GM19328 (cell line): ENCODE data around the gene FXYD2.

Experiments used
- ATAC-seq: cut with Tn5 transposase; IDR thresholded peaks from one replicate; pipeline ENCODE4 v1.9.1; 2021; ENCODE audit warnings: mild to moderate bottlenecking, moderate library complexity; ENCODE audit not compliant: unreplicated experiment

FXYD2 gene

DNA sequence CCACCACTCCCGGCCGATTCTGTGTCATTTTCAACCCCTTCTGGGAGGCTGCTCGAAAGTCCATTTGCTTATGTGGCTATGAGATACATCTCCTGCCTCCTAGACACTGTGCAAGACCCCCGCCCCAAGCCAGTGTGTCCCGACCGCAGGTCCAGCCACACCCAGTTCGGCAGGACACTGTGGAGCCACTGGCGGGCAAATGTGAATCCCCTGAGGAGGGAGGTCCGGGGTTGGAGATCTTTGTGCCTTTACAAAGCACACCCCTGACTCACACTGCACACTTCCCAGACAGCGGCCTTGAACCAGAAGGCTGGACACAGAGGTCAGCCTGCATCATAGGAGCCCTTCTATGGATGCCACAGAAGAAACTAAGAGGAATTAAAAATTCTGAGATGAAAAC lies 34.5 kb upstream of the FXYD2 start:
- ATAC-seq = no peak

DNA sequence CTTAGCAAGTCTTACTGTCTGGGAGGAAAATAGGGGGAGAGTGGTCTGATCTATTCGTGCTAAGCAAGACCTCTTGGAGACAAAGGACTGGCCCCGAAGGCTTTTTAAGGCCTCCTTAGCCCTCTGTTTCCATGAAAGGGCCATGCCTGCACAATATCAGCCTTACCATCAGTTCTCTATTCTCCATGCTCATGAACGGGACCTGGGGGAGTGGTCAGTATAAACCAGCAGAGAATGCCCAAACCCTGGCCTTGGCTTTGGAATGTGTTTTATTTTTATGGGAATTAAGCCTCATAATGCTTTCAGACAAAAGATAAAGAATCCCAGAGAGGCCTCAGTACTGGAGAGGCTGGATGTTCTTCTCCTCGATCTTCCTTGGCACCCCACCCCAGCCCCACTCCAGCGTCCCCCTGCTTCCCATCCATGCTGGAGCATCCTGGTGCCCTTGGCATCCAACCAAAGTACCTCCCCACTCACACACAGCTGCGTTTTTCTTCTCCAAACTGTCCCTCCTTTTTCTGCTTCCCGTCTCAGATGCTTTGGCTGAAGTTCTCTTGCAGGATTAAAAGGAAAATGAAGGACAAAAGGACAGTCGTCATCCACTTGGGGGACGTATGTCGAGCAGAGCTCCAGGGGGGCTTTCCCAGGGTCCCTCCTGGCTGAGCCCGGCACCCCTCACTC lies 33.3 kb upstream of the FXYD2 start:
- ATAC-seq = no peak

DNA sequence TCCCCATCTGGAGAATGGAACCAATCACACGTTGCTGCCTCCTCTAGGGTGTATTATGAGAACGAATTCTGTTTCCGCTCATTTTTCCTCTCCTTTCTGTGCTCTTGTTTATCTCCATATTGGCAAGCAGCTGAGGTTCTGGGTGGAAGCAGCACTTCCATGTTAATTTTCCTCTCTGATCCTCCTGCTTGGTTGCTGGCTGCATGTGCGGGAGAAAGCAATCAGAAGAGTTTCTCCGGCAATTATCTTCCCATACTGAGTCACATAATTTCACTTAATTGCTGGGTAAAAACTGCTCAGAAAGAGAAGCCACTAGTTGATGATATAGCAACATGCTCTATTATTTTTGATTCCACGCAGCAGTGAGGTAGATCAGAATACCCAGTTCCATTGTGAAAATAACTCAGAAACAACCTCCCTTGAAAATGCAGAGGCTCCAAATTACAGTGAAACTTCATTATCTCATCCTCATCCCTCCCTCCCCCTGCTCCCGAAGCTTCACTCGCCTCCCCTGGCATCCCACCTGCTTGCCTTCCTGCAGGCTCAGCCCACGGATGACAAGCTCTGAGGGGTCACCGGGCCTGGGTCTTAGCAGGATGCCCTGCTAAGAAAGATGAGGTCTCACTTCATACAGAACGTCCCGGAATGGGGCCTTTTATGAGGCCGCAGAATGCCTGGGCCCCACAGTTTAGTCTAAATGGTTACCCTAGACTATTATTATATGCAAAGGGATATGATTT lies 31.5 kb upstream of the FXYD2 start:
- ATAC-seq = no peak

GRCh38 chr11:117855186-117855845 lies 30.8 kb upstream of the FXYD2 start:
- ATAC-seq = no peak

DNA sequence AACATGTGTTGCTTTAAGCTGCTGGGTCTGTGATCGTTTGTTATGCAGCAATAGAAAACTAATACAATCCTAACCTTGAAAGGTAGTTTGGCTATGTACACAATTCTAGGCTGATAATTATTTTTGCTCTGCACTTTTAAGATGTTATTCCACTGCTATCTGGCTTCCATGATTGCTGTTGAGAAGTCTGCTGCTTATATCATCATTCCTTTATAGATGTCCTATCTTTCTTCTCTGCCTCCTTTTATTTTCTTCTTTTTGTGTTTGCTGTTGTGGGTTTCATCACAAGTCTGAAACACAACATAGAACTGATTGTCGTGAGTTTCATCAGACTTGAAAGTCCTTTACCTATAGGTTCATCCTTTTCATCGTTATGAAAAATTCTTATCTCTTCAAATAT lies 27.8 kb upstream of the FXYD2 start:
- no peak for ATAC-seq

DNA sequence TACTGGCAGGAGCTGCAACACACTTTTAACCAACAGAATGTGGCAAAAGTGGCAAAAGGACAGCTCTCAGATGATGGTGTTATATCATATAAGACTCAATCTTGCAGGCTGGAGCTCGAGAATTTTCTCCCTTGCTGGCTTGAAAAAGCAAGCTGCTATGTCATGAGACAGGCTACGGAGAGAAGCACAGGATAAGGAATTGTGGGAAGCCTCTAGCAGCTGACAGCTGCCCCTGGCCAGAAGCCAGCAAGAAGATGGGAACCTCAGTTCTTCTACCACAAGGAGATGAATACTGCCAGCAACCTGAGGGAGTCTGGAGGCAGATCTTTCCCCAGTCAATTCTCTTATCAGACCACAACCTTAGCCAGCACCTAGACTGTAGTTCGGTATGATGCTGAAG lies 27.3 kb upstream of the FXYD2 start:
- ATAC-seq = no peak

DNA sequence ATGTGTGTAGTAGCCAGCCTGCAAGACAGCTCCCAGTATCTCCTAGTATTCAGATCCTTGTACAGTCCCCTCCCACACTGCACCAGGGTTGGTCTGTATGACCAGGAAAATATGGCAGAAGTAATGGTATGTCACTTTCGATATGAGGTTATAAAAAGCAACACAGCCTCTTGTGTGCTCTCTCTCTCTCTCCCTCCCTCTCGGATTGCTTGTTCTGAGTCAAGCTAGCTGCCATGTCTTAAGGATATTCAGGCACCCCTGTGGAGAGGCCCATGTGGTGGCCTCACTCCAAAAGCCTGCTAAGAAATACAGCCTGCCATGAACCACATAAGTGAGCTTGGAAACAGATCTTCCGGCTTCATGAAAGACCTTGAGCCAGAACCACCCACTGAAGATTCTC lies 26.6 kb upstream of the FXYD2 start:
- ATAC-seq = no peak

- ATAC-seq = no peak
These were observed 25.4 kb upstream of the FXYD2 start for GRCh38 chr11:117849781-117850414.

DNA sequence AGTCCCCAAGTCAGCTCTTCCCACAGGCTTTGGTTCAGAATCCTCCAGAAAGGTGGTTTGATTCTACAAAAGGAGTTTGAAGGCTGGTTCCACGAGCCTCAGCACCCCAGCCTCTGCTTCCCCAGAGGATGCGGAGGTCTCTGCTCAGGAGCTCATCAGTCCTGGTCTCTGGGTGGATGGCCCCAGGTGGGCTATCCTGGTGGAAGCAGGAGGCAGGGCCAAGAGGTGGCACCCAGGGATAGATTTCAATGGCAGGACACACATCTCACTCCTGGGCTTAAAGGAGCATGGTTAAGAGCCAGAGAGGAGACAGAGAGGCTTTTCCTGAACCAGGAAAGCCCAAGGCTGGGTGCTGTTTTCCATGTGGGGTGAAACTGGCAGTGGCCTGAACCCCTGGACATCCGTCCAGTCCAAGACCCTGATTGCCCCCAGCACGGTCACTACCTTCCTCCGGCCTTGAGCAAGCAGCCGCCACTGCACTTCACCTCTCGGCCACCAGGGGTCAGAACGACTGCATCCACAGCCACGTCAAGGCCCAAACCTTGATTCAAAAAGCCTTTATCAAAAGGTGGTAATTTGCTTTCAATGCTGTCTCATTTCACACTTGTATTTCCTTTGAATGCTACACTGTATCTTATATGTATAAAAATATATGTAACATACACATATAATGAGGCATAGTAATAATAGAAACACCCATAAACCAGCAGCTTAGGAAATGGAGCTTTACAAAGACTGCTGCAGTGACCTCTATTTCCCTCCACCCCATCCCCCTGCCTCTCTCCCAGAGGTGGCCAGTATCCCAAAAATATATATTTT lies 19.3 kb upstream of the FXYD2 start:
- ATAC-seq = no peak

DNA sequence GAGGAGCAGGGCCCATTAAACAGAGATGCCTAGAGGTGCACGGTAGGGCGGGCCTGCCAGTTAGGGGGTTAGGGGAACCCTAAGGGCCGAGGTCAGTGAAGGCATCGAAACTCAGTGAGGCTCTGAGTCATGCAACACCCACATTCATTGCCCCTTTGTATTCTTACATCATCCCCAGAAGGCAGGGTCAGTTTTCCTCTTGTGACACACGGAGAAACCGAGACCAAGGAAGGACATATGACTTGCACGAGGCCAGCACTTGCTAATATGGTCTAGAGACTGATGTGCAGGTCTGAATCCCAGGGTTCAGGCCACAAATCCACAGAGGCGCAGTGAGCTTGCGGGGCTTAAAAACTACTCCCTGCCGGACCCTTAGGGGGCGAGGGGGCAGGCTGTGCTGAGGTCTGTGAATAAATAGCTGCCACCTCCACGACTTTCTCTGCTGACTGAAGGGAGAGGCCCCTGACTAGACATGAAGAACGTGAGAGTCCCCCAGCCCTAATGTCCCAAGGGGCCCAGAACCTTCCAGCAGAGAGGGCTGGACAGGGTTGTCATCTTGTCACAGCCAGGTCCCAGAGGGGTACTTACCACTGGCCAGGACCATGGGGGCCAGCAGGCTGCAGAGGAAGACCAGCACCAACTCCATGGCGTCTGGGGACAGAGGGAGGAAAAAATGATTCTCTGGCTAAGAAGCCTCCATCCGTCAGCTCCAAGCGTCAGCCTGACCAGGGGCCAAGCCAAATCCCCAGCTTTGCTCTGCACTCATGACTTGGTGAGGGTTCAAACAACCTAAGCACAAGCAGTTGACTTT lies 17.8 kb upstream of the FXYD2 start:
- no peak for ATAC-seq

- ATAC-seq = no peak
These were observed 17.0 kb upstream of the FXYD2 start for GRCh38 chr11:117841551-117842031.

DNA sequence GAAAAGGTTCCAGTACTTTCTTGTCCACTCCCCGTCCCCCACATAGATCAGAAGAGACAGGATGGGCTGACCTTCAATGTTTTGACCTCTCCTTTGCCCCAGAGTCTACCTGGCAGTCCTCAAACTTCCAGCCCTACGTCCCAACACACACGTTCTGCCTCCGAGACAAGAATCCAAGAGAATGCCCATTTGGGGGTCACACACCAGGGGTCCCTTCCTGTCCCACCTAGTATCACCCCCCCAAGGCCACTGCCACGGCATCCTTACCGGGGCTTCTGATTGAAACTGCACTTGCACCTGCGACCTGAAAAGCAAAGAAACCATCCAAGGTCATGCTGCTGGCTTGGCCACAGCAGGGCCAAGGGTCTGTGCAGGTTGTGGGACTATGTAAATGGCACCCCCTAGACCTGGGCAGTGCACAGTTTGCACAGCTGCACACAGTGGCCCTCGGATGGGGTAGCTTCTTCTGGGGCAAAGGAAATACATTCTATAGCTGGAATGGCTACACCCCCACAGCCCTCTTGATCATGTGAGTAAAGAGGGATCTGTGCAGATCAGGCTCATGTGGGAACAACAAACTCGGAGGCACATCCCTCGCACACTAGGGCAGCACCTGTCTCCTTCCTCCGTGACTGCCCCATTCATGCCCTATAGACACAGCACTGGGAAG lies 16.5 kb upstream of the FXYD2 start:
- ATAC-seq = no peak

DNA sequence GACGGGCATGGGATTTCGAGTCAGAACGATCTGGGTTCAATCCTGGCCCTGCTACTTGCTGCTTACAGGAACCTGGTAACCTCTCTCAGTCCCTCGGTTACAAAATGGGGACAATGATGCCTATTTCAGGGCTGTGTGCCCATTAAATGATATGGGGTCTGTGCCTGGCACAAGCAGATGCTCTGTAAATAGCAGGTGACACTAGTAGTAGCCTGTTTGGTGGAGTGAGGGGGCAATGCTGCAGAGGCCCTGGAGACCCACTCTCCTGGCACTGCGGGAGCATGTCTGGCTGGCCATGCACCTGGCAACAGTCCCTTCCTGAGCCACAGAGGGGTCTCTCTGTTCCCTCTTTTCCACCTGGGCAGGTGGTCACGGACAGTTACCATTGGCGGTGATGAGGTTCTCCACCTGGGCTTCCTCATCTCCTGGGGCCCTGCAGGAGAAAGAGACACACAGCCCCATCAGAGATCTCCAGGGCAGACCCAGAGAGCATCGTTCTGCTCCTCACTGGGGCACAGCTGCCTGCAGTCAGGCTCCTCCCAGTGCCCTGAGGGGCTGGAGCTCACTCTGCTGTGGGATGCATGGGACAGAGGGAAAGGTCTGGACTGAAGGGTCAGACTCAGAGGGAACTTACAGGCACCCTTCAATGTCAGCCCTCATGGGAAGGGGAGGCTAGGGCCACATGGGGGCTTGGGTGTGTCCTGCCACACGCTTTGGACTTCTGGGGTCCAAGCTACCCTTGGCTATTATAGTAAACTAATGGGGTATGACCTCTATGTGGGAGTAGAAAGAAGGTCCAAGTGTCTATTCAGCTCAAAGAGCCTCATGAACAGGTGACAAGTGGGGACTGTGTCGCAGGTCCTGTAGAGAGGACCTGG lies 15.6 kb upstream of the FXYD2 start:
- no peak for ATAC-seq

GRCh38 chr11:117839380-117839881 lies 14.9 kb upstream of the FXYD2 start:
- no peak for ATAC-seq

DNA sequence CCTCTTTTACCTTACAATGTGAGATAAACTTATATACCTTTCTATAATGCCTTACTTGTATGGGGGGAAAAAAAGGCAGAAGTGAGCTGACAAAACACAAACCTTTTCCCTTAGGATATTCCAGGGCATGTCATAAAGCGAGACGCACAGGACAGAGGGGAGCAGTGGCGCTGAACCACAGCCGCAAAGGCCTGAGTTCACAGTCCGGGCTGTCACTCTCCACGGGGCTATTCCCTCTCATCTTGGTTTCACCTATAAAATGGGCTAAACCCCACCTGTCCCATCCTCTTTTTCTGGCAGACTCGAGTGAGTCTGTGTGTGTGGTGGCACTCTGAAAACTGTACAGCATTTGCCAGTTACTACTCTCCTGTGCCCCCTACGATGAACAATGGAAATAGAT lies 14.4 kb upstream of the FXYD2 start:
- ATAC-seq = no peak

DNA sequence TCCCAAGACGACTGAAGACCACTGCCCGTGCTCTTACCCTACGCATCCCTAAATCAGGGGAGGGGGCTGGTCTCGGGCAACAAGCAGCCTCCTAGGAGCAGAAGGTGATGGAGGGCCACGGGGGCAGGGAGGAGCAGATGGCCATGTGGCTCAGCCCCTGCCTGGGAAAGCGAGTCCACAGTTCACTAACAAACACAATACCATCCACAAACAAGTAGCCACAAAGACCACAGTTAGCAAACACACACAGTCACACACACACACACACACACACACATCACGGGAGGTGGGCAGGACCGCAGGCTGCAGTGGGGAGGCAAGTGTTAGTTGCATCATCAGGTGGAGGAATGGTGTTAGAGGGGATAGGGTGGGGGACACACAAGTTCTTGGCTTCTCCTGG lies 13.2 kb upstream of the FXYD2 start:
- no peak for ATAC-seq

- no peak for ATAC-seq
These were observed 12.7 kb upstream of the FXYD2 start for GRCh38 chr11:117837070-117837776.
